ENCODE results near the gene MAPK1. TPM values are rescaled to one million over a fixed set of nuclear protein-coding genes. Genes with fewer than 3 reads are reported as not detected.

The MAPK1 gene
- total RNA-seq, 2 donors from 2014 or later = 39.7 to 42.6 TPM

Other genes starting within 250 kb of the MAPK1 start
- gene YDJC, start 237.6 kb downstream of the MAPK1 start, total RNA-seq = 10 to 100 TPM; 15.2 to 20.5 TPM
- gene CCDC116, start 234.9 kb downstream of the MAPK1 start, total RNA-seq = not detected
- gene SDF2L1, start 225.3 kb downstream of the MAPK1 start, total RNA-seq = 10 to 100 TPM; 25.9 to 40.5 TPM
- 10 to 100 TPM; 20.2 to 25.4 TPM for gene PPIL2, start 201.6 kb downstream of the MAPK1 start, total RNA-seq
- 10 to 100 TPM in 1 of 2 donors, 1 to 10 TPM in 1; 5.0 to 11.5 TPM for gene YPEL1, start 131.9 kb downstream of the MAPK1 start, total RNA-seq
- gene PPM1F, start 85.2 kb upstream of the MAPK1 start, total RNA-seq = 10 to 100 TPM; 17.0 to 29.6 TPM
- 10 to 100 TPM; 11.5 to 12.3 TPM for gene TOP3B, start 115.1 kb upstream of the MAPK1 start, total RNA-seq